GM23248 (cell line): ENCODE measurements around the gene DDC.

Experiments used
- EZH2 ChIP-seq: fragments of 200-600 bp; sonication (generic); IDR thresholded peaks from 2 replicates; pipeline ENCODE4 v1.6.1; 2018; ENCODE audit warnings: antibody characterized with exemption, mild to moderate bottlenecking; ENCODE audit not compliant: insufficient read depth, poor library complexity, severe bottlenecking
- EZH2phosphoT487 ChIP-seq: fragments of 200-600 bp; sonication (generic); IDR thresholded peaks from 2 replicates; pipeline ENCODE4 v1.6.1; 2018; ENCODE audit warnings: antibody characterized with exemption, moderate library complexity, mild to moderate bottlenecking, low read depth; ENCODE audit not compliant: insufficient read depth

GRCh38 chr7:50557099-50557498 lies 8.1 kb downstream of the DDC start:
- no peak for TF ChIP-seq EZH2
- TF ChIP-seq EZH2phosphoT487 = no peak
